ENCODE results near the gene SAMD4B.
"Not testable (repeated sequence)": the region's sequence is repeated elsewhere in the genome, so short reads cannot be mapped to it uniquely, and the experiment has no call there.

SAMD4B gene

DNA sequence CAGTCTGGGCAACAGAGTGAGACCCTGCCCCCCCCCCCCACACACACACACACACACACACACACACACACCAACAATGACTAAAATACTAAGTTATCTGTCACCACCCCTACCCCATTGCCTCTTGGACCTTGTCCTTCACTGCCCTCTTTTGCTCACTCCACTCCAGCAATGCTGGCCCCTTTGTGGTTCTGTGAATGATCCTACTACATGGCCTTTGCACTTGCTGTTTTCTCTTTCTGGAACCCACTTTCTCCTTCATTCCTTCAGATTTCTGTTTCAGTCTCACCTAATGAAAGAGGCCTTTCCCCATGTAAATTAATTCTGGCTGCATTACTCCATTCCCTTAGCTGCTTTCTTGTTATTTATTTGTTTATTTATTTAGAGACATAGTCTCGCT lies 2.5 kb upstream of the SAMD4B start:
- no peak for DNase-seq

DNA sequence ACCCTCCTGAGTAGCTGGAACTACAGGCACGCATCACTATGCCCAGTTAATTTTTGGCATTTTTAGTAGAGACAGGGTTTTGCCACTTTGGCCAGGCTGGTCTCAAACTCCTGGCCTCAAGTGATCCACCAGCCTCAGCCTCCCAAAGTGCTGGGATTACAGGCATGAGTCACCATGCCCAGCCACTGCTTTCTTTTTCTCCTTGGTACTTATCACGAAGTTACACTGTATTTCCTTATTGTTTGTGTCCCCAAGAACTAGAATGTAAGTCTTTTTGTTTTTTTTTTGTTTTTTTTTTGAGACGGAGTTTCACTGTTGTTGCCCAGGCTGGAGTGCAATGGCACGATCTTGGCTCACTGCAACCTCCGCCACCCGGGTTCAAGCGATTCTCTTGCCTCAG lies 2.1 kb upstream of the SAMD4B start:
- not testable (repeated sequence) for DNase-seq

DNA sequence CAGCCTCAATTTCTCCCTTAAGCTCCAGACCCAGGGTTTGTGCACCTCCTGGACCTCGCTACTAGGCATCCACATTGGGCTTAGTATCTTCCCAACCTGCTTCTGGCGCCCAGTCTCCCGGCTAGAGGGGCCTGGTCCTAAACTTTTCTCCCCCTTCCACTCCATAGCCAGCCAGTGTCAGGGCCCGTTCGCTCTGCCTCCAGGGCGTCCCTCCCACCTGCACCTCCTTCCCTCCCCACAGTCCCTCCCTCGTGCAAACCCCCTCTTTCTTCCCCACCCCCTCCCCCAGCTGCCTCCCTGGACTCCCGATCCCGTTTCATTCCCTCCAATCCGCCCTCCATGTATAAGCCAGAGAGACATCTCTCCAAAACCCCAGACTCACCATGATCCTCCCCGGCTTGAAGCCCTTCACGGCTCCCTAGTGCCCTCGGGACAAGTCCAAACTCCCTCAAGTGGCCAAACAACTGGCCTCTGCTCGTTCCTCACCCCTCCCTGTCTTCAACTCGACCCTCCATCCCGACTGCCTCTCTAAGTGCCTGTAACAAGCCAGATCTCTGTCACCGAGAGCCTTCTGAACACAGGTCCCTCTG lies 997 bp upstream of the SAMD4B start:
- peak; percentile 43 for DNase-seq

DNA sequence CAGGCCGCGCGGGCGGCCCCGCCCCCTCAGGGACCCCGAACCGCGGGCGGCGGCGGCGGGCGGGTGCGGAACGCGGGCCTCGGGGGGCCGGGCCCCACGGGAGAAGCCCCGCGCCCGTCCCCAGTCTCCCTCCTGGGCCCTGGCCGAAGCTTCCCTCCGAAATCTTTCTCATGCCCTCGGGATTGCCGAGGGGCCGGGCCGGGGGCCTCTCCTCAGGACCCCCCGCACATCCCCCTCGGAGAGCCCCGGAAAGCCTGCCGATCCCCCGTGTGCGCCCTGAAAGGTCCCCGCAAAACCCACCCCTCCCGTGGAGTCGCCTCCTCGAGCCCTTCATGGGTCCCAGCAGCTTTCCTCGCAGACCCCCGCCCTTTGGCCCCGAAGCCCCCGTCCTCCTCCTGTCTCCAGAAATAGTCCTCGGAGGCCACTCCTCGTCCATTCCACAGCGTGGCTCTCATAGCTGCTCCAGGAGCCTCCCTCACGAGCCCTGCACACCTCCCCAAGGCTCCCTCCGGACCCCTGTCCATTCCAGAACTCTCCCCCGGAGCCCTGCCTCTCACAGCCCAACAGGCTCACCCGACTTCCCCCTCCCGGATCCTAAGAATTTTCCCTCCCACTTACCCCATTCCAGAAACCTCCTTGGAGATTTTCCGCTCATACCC lies 555 bp downstream of the SAMD4B start:
- DNase-seq: no peak

DNA sequence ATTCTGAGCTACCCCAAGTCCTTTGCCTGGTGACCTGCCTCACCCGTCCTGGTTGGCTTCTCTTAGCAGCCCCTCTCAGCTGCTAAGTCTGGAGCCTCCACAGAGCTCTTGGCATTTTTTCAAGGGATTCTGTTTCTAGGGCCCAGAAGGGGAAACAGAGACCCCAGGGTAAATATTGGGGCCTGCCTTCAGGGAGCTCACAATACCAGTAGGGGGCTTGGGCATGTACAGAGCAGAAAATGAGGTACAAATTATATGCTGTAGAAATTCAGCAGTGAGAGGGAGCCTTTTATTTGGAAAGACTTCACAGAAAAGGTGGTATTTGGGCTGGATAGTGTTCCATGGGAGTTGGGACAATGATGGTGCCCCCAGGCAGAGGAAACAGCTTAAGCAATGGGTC lies 3.7 kb downstream of the SAMD4B start:
- DNase-seq: no peak

DNA sequence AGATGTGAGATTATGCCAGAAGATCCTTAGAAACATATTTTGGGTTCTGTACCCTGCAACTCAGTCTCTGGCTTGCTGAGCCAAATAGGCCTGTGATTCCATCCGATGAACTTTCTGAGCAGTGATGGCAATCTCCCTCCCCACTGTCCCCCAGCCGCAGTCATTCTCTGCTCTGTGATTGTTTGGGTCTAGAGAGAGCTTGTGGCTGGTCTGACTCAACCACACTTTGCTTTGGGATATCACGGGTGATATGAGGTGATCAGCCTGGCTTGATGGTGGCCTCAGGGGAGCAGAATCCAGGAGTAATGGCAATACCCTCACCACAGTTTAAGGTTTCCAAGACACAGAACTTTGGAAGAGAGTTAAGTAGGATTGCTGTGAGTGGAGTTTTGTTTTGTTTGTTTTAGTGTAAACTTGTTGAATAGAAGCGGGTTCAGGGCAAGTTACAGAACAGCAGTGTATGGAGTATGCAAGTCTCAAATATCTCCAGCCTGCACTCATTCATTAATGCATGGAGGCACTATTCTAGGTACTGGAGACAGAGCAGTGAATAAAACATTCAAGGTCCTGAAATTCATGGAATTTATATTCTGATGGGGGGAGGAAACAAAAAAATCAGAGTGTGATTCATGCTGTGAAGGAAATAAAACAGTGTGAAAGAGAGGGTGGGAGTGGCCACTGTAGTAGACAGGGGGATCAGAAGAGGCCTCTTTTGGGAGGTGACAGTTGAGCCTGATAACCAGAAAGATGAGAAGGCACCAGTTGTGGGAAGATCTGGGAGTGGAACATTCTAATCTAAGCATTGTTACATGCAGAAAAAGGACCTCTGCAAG lies 5.3 kb downstream of the SAMD4B start:
- DNase-seq: no peak

DNA sequence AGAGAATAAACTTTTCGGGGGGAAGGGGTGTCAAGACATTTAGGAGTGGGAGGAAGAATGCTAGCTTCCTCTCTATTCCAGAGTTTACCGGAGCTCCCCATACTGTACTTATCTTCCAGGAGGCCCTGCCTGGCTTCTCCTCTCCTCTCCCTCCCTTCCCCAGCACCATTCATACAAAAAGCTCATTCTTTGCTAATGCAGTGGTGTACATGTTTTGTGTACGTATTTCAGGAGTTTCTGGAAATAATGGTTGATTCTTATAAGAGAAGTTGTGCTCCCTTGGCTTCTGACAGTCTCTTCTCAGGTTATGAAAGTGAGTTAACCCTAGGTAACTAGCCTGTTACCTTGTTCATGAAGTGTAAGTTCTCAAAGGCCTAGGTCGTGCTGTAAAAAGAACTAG lies 7.1 kb downstream of the SAMD4B start:
- DNase-seq: no peak

DNA sequence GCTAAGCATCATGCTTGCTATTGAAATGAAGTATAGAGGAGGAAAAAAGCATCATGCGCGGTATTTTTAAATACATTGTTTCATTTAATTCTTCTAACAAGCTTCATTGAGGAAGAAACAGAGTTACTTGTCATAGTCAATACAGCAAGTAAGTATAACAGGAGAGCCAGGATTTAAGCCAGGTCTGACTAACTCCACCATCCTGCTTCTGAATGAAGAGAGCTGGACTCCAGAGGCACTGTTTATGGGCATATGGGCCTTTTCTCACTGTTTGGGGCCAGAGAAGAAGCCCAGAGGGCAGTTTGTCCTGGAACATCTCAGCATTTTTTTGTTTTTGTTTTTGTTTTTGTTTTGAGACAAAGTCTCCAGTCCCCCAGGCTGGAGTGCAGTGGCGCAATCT lies 7.9 kb downstream of the SAMD4B start:
- no peak for DNase-seq

DNA sequence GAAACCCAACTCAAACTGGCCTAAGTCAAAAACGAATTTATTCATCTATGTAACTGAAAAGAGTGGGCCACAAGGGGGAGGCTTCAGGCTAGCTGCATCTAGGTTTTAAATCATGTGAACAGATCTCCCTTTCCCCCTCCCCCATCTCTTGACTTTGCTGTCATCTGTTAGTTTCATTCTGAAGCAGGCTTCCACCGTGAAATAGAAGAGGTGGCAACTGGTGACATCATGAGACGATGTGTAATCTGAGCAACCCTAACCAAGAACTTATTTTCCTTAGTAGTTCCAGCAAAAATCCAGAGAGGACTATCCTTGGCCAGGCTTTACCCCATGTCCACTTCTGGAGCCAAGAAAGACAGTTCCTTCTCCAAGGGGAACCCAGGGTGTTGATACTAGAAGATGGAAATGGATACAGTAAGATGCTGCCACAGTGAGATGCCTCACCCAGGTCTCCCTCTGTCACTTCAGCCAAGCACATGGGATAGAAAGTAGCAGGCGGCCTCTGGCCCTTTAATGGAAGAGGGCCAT lies 9.4 kb downstream of the SAMD4B start:
- peak; percentile 65 for DNase-seq

DNA sequence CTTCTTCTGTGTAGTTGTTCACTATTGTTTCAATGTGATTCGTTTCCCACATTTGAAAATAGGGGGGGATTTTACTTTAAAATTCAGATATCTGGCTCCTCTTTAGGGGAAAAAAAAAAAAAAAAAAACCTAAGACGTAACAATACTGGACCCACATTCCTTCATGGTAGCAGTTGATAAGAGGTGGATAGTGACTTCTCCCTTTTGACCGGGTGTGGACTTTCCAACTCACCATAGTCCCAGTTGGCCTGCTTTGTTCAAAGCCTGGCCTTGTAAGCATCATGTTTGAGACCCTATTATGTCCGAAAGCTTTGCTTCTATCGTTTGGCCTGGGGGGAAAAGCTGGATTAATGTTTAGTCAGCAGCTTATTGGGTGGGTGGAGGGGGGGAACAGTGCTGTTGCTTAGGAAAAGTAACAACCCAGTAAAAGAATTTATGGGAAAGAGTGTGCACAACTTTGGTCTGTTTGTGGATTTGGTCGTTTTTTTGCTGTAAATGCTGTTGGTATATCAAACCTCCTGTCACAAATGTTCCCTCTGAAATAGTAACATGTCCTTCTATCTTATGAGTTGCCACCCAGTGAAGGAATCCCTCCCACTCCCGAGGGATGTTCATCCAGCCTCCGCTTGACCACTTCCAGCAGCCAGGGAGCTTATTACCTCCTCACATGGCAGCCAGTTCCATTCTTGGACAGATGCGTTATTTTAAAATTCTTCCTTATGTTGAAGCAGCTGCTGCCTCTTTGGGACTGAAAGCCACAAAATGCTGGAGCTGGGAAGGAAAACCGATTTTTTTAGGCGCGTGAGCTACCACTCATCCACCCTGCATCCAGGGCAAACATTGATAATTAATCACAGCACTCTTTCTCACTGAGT lies 10.4 kb downstream of the SAMD4B start:
- DNase-seq: no peak

DNA sequence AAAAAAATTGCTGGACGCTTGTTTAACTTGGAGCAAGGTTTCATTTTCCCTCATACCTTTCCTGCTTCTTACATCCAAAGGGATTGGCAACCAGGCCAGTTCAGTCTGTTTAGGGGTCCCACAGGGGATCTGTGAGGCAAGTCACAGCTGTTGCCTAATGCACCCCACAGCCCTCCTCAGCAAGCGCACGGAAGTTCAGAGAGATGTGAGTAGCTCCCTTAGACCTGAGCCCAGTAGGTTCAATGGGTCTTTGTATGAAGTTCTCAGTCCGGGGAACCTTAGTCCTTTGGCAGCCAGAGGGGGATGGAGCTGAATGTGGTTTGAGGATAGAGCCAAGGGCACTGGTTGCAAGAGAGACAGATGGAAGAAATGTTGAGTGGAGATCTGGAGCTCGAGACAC lies 13.0 kb downstream of the SAMD4B start:
- DNase-seq: no peak

DNA sequence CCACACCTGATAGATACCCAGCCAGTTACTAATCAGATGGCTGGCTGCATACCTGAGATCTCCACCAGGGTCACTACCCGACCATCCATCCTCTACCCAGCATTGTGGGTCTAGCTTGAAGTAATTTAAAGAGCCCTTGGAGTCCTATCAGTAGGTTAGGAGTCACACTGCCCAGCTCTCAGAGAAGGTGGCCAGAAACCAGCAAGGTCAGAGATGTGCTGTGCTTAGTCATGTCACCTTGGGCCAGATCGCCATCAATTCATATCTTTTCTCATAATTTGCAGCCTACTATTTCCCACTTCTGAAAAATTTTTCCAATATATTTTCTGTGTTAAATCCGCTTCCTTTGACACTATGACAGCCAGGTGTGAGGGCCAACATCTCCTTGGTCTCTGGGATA lies 13.9 kb downstream of the SAMD4B start:
- DNase-seq: no peak

DNA sequence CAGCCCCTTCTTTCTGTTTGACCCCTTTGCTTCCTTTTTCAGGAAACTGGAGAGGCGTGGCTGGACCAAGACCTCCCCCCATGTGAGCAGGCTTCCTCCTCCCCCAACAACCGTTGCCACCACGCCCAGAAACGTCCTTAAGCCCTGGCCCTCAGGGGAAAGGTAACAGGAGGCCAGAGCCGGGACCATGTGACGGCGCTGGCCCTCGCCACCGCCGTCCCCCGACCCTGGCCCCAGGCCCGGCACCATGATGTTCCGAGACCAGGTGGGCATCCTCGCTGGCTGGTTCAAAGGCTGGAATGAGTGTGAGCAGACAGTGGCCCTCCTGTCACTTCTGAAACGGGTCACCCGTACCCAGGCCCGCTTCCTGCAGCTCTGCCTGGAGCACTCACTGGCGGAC lies 14.4 kb downstream of the SAMD4B start:
- DNase-seq: no peak

DNA sequence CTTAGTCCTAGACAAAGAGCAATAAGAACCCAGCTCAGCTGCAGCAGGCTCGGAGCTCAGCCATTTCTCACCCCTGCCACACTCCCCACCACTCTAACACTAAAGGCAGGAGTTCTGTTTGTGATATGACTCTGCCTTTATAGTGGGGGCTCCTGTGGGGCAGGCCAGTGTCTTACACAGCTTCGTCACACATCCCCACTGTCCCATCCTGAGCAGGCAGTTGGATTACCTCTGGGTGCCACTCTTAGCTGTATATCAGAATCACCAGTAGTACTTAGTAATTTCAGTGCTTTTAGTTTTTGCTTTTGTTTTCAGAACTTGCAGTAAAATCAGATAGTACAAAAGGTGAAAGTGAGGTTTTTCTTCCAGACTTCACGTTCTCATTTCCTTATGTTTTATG lies 16.8 kb downstream of the SAMD4B start:
- no peak for DNase-seq

DNA sequence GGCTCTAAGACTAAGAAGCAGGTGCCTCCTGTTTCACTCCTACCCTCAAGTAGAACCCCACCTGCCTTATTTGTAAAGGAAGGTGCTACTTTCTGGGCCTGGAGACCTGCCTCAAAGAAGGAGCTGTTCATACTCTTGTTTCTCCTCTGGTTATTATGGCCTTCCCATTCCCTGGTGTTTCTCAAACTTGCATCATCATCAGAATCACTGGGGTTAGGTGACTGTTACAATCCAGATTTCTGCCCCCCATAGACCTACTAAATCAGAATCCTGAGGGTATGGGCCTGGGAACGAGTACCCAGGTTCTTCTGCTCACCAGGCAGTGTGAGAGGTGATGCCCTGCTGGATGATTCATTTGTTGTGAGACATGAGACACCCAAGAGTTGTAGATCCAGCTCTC lies 18.4 kb downstream of the SAMD4B start:
- DNase-seq: no peak

DNA sequence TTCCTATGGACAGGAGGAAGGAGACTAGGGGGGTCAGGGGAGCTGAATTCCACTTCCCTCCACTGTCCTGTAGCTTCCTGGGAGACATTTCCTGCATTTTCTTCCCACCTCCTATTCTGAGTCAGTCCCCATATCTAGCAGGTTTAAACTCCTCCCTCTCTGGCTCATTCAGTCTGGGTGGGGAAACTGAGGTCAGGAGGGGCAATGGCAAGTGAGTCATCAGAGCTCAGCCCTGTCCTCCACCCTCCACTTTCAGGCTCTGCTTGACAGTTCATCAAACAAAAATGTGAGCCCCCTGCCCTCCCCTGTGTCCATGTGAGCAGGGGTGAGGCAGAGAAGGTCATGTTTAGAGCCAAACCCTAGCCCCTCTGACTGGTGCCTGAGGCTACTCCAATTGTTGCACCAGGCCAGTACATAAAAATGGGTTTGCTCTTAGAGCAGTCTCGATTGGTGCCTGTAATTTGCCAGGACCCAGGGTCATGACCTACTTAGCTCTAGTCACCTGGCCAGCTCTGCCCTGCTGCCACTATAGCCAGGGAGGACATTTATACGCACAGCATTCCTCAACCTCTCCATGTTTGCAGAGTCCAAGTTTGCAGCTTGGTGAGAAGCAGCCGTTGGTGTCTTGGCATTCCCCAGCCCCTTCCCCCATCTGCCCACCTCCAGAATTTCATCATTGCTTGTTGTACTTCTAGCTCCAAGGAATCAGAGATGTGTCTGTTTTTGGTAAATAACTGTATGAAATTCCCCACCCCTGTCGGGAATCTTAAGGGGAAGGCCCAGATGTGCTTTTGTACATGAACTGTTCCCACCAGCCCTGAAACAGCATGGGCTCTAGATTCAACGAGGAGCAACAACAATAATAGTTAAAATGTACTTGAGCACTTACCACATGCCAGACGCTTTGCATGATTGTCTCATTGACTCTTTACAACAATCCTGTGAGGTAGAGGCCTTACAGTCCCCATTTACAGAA lies 20.7 kb downstream of the SAMD4B start:
- DNase-seq: no peak

DNA sequence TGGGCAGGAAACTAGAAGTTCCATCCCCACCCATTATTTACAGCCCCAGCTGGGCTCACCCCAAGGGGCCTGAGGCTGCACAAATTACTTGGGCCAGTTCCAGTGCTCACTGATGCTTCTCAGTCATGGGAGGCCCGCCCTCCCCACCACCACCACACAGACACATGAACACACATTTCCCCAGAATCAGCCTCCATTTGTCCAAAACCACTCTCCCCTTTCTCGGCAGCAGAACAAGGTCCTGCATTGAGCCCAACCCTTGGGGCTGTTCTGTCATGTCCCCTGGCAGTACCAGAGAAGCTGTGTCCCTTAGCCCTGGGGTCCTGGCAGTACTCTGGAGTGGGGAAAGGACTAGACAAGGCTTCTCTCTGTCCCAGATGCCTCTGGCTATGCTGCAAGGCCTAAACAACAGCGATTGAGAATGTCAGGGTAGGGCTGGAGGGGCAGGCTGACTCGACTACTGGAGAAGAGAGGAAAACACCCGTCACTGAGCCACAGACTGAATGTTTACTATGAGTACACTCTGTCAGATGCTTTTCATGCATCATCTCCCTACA lies 21.8 kb downstream of the SAMD4B start:
- no peak for DNase-seq

DNA sequence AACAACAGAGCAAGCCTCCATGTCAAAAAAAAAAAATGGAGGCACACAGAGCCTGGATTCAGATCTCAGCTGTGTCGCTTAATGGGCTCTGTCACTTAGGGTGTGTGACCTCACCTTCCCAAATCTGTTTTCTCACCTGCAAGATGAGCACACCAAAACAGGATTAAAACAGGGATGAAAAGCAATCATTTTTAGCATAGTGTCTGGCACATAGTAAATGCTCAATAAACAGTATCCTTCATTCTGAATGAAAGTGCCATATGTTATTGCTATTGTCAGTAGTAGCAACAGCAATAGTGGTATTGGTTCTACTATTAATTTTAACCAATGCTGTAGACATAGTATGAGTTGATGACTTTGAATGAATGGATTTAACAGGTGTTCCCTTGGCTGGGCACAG lies 23.3 kb downstream of the SAMD4B start:
- DNase-seq: no peak

DNA sequence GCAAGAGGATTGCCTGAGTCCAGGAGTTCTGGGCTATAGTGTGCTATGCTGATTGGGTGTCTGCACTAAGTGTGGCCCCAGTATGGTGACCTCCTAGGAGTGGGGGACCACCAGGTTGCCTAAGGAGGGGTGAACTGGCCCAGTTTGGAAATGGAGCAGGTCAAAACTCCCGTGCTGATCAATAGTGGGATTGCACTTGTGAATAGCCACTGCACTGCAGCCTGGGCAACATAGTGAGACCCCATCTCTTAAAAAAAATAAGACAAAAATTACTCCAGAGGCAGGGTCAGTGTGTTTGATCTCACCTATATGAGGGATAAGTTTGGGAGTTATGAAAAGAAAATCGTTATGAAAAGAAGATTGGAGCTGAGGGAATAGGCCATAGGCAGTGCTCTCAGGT lies 27.0 kb downstream of the SAMD4B start:
- no peak for DNase-seq

DNA sequence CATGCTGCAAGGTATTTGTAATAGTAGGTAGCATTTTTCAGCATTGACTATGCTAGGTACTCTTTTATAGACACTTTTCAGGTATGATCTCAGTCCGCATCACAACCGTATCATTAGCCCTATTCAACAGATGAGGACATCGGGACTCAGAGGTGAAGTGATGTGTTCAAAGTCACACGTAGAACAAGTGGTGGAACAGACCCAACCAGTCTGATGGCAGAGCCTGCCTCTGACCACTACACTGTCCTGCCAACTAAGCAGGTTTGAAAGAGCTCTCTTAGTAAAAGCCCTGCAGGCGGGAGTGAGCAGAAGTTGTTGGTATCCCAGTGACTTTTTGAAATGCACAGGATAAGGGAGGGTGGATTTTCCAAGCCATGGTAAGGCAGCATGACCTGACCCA lies 28.5 kb downstream of the SAMD4B start:
- no peak for DNase-seq

DNA sequence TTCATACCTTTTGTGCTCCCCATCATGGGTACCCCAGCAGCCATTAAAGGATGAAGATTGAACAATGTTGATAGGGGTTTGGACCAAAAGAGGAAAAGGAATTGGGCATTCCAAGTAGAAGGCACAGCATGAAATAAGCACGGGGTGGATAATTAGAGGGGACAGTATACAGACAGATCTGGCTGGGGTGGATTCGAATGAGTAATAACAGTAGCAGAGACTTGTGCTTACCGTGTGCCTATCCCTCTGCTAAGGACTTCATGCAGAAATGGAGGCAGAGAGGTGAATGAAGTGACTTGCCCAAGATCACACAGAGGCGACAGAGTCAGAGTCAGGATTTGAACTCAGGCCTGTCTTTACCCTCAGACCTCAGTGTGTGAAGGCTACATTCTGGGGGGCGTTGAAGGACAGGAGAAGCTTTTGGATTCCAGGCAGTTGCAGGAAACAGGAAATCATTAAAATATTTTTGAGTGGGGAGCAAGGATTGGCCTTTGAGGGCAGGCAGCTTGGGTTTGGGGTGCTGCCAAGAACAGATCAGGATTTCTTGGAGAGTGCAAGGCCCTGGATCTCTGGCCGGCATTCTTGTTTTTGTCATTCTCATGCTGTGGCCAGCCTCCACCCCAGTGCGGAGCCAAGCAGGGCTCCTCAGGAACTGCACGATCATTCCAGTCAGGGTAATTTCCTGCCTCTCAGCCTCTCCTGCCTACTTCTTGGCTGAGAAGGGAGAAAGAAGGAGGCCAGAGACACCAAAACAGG lies 30.0 kb downstream of the SAMD4B start:
- DNase-seq: no peak

Data from stimulated activated CD4-positive, alpha-beta T cell treated with anti-CD3 and anti-CD28 coated beads, Interleukin-15, amount 100 ng/mL, for 24 hours (primary cell).